HepG2 (cell line): ENCODE results near the gene JPT1. TPM values are rescaled to one million over a fixed set of nuclear protein-coding genes. Genes with fewer than 3 reads are reported as not detected.
A peak's percentile ranks its signal among the peaks of the same experiment; 100 is the strongest.

Experiments
- BCL6 ChIP-seq: IDR thresholded peaks from 2 replicates; pipeline ENCODE4 v1.6.1; 2016; ENCODE audit warnings: missing genetic modification reagents, missing compliant biosample characterization
- FOXA3 ChIP-seq: IDR thresholded peaks from 2 replicates; pipeline ENCODE4 v1.6.1; 2016; ENCODE audit warnings: missing genetic modification reagents, missing compliant biosample characterization
- FOXO1 ChIP-seq: sonication (generic); formaldehyde crosslinking; IDR thresholded peaks from 2 replicates; pipeline ENCODE4 v1.4.0; 2020; ENCODE audit warnings: missing genetic modification reagents
- HNF4G ChIP-seq, 2 experiments: sonication (generic) in 1 of 2; formaldehyde crosslinking in 1 of 2; IDR thresholded peaks; 2 replicates each; pipeline versions ENCODE4 v1.4.0 to v1.6.1; 2011 to 2020; ENCODE audit warnings: borderline replicate concordance in 2 of 2, low read depth in 2 of 2, mild to moderate bottlenecking in 2 of 2, low read length in 1 of 2, missing genetic modification reagents in 1 of 2, moderate library complexity in 1 of 2
- ISL2 ChIP-seq: sonication (generic); formaldehyde crosslinking; IDR thresholded peaks from 2 replicates; pipeline ENCODE4 v1.5.0; 2020; ENCODE audit warnings: missing genetic modification reagents
- KAT2B ChIP-seq: fragments of 150-350 bp; IDR thresholded peaks from 2 replicates; pipeline ENCODE4 v1.6.1; 2014; ENCODE audit warnings: low read depth, low read length, borderline replicate concordance
- MAFF ChIP-seq: IDR thresholded peaks from 2 replicates; pipeline ENCODE4 v1.6.1; 2011; ENCODE audit warnings: low read depth, low read length, improper control_type of control experiment
- NKX3-1 ChIP-seq: sonication (generic); formaldehyde crosslinking; IDR thresholded peaks from 2 replicates; pipeline ENCODE4 v1.5.0; 2020; ENCODE audit warnings: missing genetic modification reagents
- SKI ChIP-seq: fragments of 450-650 bp; IDR thresholded peaks from one replicate; pipeline ENCODE4 v1.6.1; 2018; ENCODE audit warnings: mild to moderate bottlenecking; ENCODE audit not compliant: partially characterized antibody
- TBX2 ChIP-seq: sonication (generic); formaldehyde crosslinking; IDR thresholded peaks from 2 replicates; pipeline ENCODE4 v1.5.0; 2020; ENCODE audit warnings: missing genetic modification reagents, mild to moderate bottlenecking, borderline replicate concordance
- TCF7 ChIP-seq: sonication (generic); IDR thresholded peaks from 2 replicates; pipeline ENCODE4 v1.6.1; 2016; ENCODE audit warnings: antibody characterized with exemption, low read depth
- ZBTB20 ChIP-seq: sonication (generic); formaldehyde crosslinking; IDR thresholded peaks from 2 replicates; pipeline ENCODE4 v1.8.1; 2023; ENCODE audit warnings: missing genetic modification reagents, low read depth, mild to moderate bottlenecking, borderline replicate concordance
- ZNF441 ChIP-seq: sonication (generic); formaldehyde crosslinking; IDR thresholded peaks from 2 replicates; pipeline ENCODE4 v1.7.0; 2021; ENCODE audit warnings: missing genetic modification reagents, borderline replicate concordance
- polyA plus RNA-seq, 8 experiments: library from polyadenylated mRNA; depleted of rRNA in 3 of 8; stranded (reverse) in 7 of 8; unstranded in 1 of 8; fragments of >200 nt; fragmentation: Illumina TruSeq in 4 of 8; extraction: Trizol in 4 of 8; gene quantifications; 2 replicates each; pipeline versions ENCODE4 v1.2.1 to v1.2.3, GENCODE V29; 2011 to 2016; ENCODE audit warnings: low read depth in 4 of 8, missing spikeins in 1 of 8, mixed read lengths in 1 of 8; ENCODE audit not compliant: insufficient read depth in 1 of 8
- total RNA-seq, 5 experiments: library from RNA; depleted of rRNA; stranded (reverse); fragments of >200 nt; fragmentation: Illumina TruSeq; extraction: Trizol; gene quantifications; 2 replicates each; pipeline ENCODE4 v1.2.3, GENCODE V29; 2016; ENCODE audit warnings: low read depth in 1 of 5
- TF ChIP-seq, protein P1 (sequence below): sonication (generic); formaldehyde crosslinking; IDR thresholded peaks from 2 replicates; pipeline ENCODE4 v1.4.0; 2020; ENCODE audit warnings: missing genetic modification reagents, mild to moderate bottlenecking, borderline replicate concordance
- TF ChIP-seq, protein P2 (sequence below): IDR thresholded peaks from 2 replicates; pipeline ENCODE4 v1.6.1; 2012; ENCODE audit warnings: inconsistent platforms
- TF ChIP-seq, protein P3 (sequence below): IDR thresholded peaks from 2 replicates; pipeline ENCODE4 v1.6.1; 2016; ENCODE audit warnings: low read depth, missing genetic modification reagents, missing compliant biosample characterization
- TF ChIP-seq, protein P4 (sequence below): sonication (generic); formaldehyde crosslinking; IDR thresholded peaks from 2 replicates; pipeline ENCODE4 v1.5.1; 2020; ENCODE audit warnings: missing genetic modification reagents, mild to moderate bottlenecking, borderline replicate concordance

JPT1 gene
- total and polyA plus RNA-seq, 2 of the 13 experiments (the other 11 are each of a cell fraction or from before 2014, with no cell fraction given) = 43.3 to 256 TPM

DNA sequence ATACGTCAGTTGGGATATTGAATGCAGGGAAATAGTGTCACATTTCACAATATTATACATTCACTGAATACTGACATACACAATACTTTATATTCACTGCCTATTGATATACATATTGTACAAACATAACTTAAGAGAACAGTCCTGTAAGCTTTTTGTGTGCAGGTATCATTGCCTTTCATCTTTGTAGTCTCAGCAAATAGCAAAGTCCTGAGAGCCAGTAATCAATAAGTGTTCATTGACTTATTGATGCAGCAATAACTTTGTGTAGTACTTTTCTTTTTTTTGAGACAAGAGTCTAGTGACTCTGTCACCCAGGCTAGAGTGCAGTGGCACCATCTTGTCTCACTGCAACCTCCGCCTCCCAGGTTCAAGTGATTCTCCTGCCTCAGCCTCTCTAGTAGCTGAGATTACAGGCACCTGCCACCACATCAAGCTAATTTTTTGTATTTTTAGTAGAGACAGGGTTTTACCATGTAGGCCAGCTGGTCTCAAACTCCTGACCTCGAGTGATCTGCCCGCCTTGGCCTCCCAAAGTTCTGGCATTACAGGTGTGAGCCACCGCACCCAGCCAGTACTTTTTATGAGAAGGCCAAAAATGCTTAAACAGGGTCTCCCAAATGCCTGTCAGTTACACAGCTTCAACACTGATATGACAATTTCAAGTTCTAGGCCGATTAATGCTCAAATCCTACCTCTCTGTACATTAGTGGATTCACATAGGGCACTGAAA lies 45.7 kb upstream of the JPT1 start (continued):
- TF ChIP-seq, protein P1, sequence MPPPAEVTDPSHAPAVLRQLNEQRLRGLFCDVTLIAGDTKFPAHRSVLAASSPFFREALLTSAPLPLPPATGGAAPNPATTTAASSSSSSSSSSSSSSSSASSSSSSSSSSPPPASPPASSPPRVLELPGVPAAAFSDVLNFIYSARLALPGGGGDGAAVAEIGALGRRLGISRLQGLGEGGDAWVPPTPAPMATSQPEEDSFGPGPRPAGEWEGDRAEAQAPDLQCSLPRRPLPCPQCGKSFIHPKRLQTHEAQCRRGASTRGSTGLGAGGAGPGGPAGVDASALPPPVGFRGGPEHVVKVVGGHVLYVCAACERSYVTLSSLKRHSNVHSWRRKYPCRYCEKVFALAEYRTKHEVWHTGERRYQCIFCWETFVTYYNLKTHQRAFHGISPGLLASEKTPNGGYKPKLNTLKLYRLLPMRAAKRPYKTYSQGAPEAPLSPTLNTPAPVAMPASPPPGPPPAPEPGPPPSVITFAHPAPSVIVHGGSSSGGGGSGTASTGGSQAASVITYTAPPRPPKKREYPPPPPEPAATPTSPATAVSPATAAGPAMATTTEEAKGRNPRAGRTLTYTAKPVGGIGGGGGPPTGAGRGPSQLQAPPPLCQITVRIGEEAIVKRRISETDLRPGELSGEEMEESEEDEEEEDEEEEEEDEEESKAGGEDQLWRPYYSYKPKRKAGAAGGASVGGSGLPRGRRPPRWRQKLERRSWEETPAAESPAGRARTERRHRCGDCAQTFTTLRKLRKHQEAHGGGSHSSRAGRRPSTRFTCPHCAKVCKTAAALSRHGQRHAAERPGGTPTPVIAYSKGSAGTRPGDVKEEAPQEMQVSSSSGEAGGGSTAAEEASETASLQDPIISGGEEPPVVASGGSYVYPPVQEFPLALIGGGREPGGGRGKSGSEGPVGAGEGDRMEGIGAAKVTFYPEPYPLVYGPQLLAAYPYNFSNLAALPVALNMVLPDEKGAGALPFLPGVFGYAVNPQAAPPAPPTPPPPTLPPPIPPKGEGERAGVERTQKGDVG (CRISPR knock-in tag) = no peak
- peak; percentile 99 for TF ChIP-seq KAT2B
- 0 out of 2 replicates have a peak, but pooled peaks have one; percentile 20 for TF ChIP-seq ZNF441 (CRISPR knock-in tag)
- TF ChIP-seq, protein P2, sequence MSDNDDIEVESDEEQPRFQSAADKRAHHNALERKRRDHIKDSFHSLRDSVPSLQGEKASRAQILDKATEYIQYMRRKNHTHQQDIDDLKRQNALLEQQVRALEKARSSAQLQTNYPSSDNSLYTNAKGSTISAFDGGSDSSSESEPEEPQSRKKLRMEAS = 0 out of 2 replicates have a peak, but pooled peaks have one; percentile 31
- TF ChIP-seq ISL2 (CRISPR knock-in tag) = peak; percentile 93
- TF ChIP-seq, protein P3, sequence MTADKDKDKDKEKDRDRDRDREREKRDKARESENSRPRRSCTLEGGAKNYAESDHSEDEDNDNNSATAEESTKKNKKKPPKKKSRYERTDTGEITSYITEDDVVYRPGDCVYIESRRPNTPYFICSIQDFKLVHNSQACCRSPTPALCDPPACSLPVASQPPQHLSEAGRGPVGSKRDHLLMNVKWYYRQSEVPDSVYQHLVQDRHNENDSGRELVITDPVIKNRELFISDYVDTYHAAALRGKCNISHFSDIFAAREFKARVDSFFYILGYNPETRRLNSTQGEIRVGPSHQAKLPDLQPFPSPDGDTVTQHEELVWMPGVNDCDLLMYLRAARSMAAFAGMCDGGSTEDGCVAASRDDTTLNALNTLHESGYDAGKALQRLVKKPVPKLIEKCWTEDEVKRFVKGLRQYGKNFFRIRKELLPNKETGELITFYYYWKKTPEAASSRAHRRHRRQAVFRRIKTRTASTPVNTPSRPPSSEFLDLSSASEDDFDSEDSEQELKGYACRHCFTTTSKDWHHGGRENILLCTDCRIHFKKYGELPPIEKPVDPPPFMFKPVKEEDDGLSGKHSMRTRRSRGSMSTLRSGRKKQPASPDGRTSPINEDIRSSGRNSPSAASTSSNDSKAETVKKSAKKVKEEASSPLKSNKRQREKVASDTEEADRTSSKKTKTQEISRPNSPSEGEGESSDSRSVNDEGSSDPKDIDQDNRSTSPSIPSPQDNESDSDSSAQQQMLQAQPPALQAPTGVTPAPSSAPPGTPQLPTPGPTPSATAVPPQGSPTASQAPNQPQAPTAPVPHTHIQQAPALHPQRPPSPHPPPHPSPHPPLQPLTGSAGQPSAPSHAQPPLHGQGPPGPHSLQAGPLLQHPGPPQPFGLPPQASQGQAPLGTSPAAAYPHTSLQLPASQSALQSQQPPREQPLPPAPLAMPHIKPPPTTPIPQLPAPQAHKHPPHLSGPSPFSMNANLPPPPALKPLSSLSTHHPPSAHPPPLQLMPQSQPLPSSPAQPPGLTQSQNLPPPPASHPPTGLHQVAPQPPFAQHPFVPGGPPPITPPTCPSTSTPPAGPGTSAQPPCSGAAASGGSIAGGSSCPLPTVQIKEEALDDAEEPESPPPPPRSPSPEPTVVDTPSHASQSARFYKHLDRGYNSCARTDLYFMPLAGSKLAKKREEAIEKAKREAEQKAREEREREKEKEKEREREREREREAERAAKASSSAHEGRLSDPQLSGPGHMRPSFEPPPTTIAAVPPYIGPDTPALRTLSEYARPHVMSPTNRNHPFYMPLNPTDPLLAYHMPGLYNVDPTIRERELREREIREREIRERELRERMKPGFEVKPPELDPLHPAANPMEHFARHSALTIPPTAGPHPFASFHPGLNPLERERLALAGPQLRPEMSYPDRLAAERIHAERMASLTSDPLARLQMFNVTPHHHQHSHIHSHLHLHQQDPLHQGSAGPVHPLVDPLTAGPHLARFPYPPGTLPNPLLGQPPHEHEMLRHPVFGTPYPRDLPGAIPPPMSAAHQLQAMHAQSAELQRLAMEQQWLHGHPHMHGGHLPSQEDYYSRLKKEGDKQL = peak; percentile 73; the same call in 1 of the 2 replicates
- TF ChIP-seq NKX3-1 = no peak
- TF ChIP-seq TCF7 = peak; percentile 93
- peak; percentile 25; the same call in 1 of the 2 replicates for TF ChIP-seq FOXO1 (CRISPR knock-in tag)
- peak; percentile 64 for TF ChIP-seq MAFF
- TF ChIP-seq SKI = peak; percentile 22
- TF ChIP-seq BCL6 (CRISPR knock-in tag) = peak; percentile 59; the same call in 1 of the 2 replicates
- peak; percentile 34; the same call in 1 of the 2 replicates for TF ChIP-seq TBX2 (CRISPR knock-in tag)
- peak; percentile 83 for TF ChIP-seq FOXA3
- 0 out of 2 replicates have a peak, but pooled peaks have one; percentile 35 for TF ChIP-seq ZBTB20
- TF ChIP-seq, protein P4, sequence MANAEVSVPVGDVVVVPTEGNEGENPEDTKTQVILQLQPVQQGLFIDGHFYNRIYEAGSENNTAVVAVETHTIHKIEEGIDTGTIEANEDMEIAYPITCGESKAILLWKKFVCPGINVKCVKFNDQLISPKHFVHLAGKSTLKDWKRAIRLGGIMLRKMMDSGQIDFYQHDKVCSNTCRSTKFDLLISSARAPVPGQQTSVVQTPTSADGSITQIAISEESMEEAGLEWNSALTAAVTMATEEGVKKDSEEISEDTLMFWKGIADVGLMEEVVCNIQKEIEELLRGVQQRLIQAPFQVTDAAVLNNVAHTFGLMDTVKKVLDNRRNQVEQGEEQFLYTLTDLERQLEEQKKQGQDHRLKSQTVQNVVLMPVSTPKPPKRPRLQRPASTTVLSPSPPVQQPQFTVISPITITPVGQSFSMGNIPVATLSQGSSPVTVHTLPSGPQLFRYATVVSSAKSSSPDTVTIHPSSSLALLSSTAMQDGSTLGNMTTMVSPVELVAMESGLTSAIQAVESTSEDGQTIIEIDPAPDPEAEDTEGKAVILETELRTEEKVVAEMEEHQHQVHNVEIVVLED (CRISPR knock-in tag) = no peak
- peak; percentile 87 for TF ChIP-seq HNF4G (IDR thresholded peaks at IDR 0.05; ENCODE audit: borderline replicate concordance, low read depth, low read length)
- TF ChIP-seq HNF4G (CRISPR knock-in tag; IDR thresholded peaks at IDR 0.05; ENCODE audit: borderline replicate concordance, low read depth) = no peak
